NCI-H2029 treated with DMSO at 0.1 percent for 48 hours (cell line): ENCODE measurements around the gene AMIGO1.

Source experiments
- DNase-seq: peaks from one replicate; lab custom pipeline; 2025; lab: John Stamatoyannopoulos, UW

AMIGO1 gene

GRCh38 chr1:109454497-109455133 lies 54.9 kb downstream of the AMIGO1 start:
- no peak for DNase-seq
